Adrenal gland (tissue), 5 donors: ENCODE data around the gene GTSE1.

ENCODE experiments used
- CTCF ChIP-seq, 6 experiments: fragments of 450-650 bp in 4 of 6; fragments of 200-600 bp in 2 of 6; sonication (generic) in 1 of 6; IDR thresholded peaks; 1 replicate in 5 of 6; 2 replicates in 1 of 6; pipeline versions ENCODE4 v1.5.1 to v1.8.0; 2016 to 2021; ENCODE audit warnings: antibody characterized with exemption in 6 of 6, mild to moderate bottlenecking in 2 of 6, moderate library complexity in 1 of 6
- POLR2A ChIP-seq, 2 donors: fragments of 450-650 bp; IDR thresholded peaks; one replicate each; pipeline ENCODE4 v1.6.1; 2017; ENCODE audit warnings: antibody characterized with exemption in 2 of 2, mild to moderate bottlenecking in 2 of 2, moderate library complexity in 1 of 2
- donor health status: DM: no; HTN: no; CAD: no.

GRCh38 chr22:46373921-46374662 is 77.4 kb downstream of the GTSE1 start:
- no peak for TF ChIP-seq CTCF (IDR thresholded peaks at IDR 0.05)
- TF ChIP-seq POLR2A (IDR thresholded peaks at IDR 0.05) = no peak
